Measurements from ENCODE around the gene NAIF1.
"Not testable (repeated sequence)": the region's sequence is repeated elsewhere in the genome, so short reads cannot be mapped to it uniquely, and the experiment has no call there.

The NAIF1 gene

GRCh38 chr9:128043467-128043868 lies 23.7 kb downstream of the NAIF1 start:
- Mint-ChIP-seq H3K4me3 (no peak overlapping the region), H3K27ac (no peak overlapping the region), H3K4me1 (peaks cover 15% of the 10 kb centered on the region), H3K9me3 (no peaks in the 10 kb centered on the region), H3K27me3 (no peaks in the 10 kb centered on the region)
- DNase-seq, result no peak
- ATAC-seq, result no peak

- Mint-ChIP-seq H3K27ac (peak overlapping the region in 1 of 2 donors; percentile 68), H3K4me3 (no peak overlapping the region), H3K9me3 (no peaks in the 10 kb centered on the region), H3K4me1 (peaks cover 15% of the 10 kb centered on the region), H3K27me3 (no peaks in the 10 kb centered on the region)
- DNase-seq (no peak), ATAC-seq (no peak)
These were observed 25.1 kb downstream of the NAIF1 start for GRCh38 chr9:128042043-128042442.

- H3K4me1 Mint-ChIP-seq, result peaks cover 15% of the 10 kb centered on the region
- not testable (repeated sequence) for H3K9me3 Mint-ChIP-seq, H3K27ac Mint-ChIP-seq
These were observed 26.3 kb downstream of the NAIF1 start for GRCh38 chr9:128040783-128041182.

DNA sequence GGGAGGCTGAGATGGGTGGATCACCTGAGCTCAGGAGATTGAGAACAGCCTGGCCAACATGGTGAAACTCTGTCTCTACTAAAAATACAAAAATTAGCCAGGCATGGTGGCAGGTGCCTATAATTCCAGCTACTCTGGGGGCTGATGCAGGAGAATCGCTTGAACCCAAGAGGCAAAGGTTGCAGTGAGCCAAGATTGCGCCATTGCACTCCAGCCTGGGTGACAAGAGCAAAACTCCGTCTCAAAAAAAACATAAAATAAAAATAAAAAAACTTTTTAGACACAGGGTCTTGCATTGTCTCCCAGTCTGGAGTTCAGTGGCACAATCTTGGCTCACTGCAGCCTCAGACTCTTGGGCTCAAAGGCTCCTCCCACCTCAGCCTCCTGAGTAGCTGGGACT lies 30.6 kb downstream of the NAIF1 start:
- not testable (repeated sequence) for H3K4me3 Mint-ChIP-seq, DNase-seq, H3K9me3 Mint-ChIP-seq, ATAC-seq, H3K27me3 Mint-ChIP-seq, H3K27ac Mint-ChIP-seq
- H3K4me1 Mint-ChIP-seq, result peaks cover 40% of the 10 kb centered on the region

More at GRCh38 chr9:128040783-128041182, 26.3 kb downstream of the NAIF1 start:
- H3K27me3 Mint-ChIP-seq, DNase-seq, H3K4me3 Mint-ChIP-seq, ATAC-seq: not testable (repeated sequence)

- peak overlapping the region; percentile 22 to 59 for H3K4me3 Mint-ChIP-seq
- H3K27ac Mint-ChIP-seq, result peak overlapping the region; percentile 46 to 59
- peaks cover 47% of the 10 kb centered on the region for H3K4me1 Mint-ChIP-seq
- peak; percentile 72 to 75 for DNase-seq
- ATAC-seq, result peak; percentile 71
- no peaks in the 10 kb centered on the region for H3K9me3 Mint-ChIP-seq
- H3K27me3 Mint-ChIP-seq, result no peaks in the 10 kb centered on the region
These were observed 32.1 kb downstream of the NAIF1 start for GRCh38 chr9:128034821-128035652.

- no peak for DNase-seq
- Mint-ChIP-seq H3K4me1 (peaks cover 59% of the 10 kb centered on the region), H3K4me3 (peak overlapping the region in 1 of 2 donors; percentile 30), H3K9me3 (no peaks in the 10 kb centered on the region), H3K27ac (peak overlapping the region in 1 of 2 donors; percentile 93), H3K27me3 (no peaks in the 10 kb centered on the region)
- ATAC-seq, result no peak
These were observed 33.5 kb downstream of the NAIF1 start for GRCh38 chr9:128033609-128034008.

- ATAC-seq, result no peak
- peak overlapping the region; percentile 84 to 98 for H3K27ac Mint-ChIP-seq
- DNase-seq, result no peak
- H3K4me1 Mint-ChIP-seq, result peaks cover 93% of the 10 kb centered on the region
- H3K4me3 Mint-ChIP-seq, result peak overlapping the region; percentile 42 to 59
- no peaks in the 10 kb centered on the region for H3K27me3 Mint-ChIP-seq
- H3K9me3 Mint-ChIP-seq, result no peaks in the 10 kb centered on the region
These were observed 39.4 kb downstream of the NAIF1 start for GRCh38 chr9:128027705-128028104.

DNA sequence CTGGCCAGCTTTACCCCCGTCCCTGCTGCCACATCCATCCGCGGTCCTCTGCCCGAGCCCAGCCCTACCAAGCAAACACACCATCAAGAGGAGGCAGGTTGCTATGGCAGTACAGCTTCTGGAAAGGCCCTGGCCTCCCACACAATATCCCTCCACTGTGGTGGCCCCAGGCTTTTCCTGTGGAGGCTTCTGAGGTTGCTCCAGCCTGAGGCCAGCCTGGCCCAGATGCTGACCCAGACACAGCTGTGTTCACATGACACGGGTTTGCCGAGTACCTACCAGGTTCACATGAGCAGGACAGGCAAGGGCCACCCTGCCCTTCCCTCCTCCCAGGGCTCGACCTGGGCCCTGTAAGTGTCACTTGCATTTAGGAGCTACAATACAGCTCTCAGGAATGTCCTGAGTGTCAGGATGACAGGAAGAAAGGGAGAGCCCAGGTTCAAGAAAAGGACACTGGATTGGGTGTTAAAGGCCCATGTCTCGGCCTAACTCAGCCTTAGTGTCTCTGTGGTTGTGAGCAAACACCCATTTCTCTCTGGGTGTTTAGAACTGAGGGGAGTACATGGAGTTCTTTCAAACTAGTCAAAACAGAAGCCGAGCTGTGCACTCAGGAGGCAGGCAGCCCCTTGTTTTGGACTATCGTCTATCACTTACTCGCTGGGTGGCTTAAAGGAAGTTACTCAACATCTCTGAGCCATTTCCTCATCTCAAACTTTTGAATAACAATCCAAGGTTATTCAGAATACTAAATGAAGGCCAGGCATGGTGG lies 40.2 kb downstream of the NAIF1 start:
- Mint-ChIP-seq H3K4me3 (peak overlapping the region; percentile 79), H3K9me3 (no peaks in the 10 kb centered on the region), H3K27ac (peak overlapping the region; percentile 98 to 99), H3K27me3 (no peaks in the 10 kb centered on the region), H3K4me1 (peaks cover 96% of the 10 kb centered on the region)
- DNase-seq (peak; percentile 68 to 73), ATAC-seq (peak; percentile 61)

- H3K27me3 Mint-ChIP-seq, result no peaks in the 10 kb centered on the region
- DNase-seq (peak; percentile 76 to 85), ATAC-seq (peak; percentile 85)
- peak overlapping the region; percentile 79 for H3K4me3 Mint-ChIP-seq
- H3K27ac Mint-ChIP-seq, result peak overlapping the region; percentile 98 to 99
- no peaks in the 10 kb centered on the region for H3K9me3 Mint-ChIP-seq
- peaks cover 96% of the 10 kb centered on the region for H3K4me1 Mint-ChIP-seq
These were observed 40.8 kb downstream of the NAIF1 start for GRCh38 chr9:128026255-128026772.

- ATAC-seq (no peak), DNase-seq (no peak)
- H3K4me3 Mint-ChIP-seq, result peak overlapping the region; percentile 79
- H3K27me3 Mint-ChIP-seq, result no peaks in the 10 kb centered on the region
- peaks cover 96% of the 10 kb centered on the region for H3K4me1 Mint-ChIP-seq
- H3K27ac Mint-ChIP-seq, result peak overlapping the region; percentile 98 to 99
- no peaks in the 10 kb centered on the region for H3K9me3 Mint-ChIP-seq
These were observed 41.4 kb downstream of the NAIF1 start for GRCh38 chr9:128025736-128026135.

- peak overlapping the region; percentile 52 to 99 for H3K27ac Mint-ChIP-seq
- DNase-seq, result no peak
- no peaks in the 10 kb centered on the region for H3K27me3 Mint-ChIP-seq
- H3K9me3 Mint-ChIP-seq, result no peaks in the 10 kb centered on the region
- peak overlapping the region; percentile 79 for H3K4me3 Mint-ChIP-seq
- ATAC-seq, result no peak
- peaks cover 91% of the 10 kb centered on the region for H3K4me1 Mint-ChIP-seq
These were observed 42.3 kb downstream of the NAIF1 start for GRCh38 chr9:128024761-128025308.

DNA sequence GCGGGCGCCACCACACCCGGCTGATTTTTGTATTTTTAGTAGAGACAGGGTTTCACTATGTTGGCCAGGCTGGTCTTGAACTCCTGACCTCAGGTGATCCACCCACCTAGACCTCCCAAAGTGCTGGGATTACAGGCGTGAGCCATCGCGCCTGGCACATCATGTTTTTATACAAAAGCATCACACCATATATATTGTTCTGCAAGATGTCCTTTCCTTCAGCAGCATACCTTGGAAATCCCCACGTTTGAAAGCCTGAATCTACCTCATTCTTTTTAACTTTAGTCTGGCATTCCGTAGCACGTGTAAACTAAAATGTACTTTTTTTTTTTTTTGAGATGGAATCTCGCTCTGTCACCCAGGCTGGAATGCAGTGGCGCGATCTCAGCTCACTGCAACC lies 43.4 kb downstream of the NAIF1 start:
- H3K27ac Mint-ChIP-seq, H3K27me3 Mint-ChIP-seq, DNase-seq, ATAC-seq, H3K9me3 Mint-ChIP-seq: not testable (repeated sequence)
- Mint-ChIP-seq H3K4me3 (peak overlapping the region; percentile 4 to 53), H3K4me1 (peaks cover 81% of the 10 kb centered on the region)

- peaks cover 73% of the 10 kb centered on the region for H3K4me1 Mint-ChIP-seq
- no peak for DNase-seq
- H3K27ac Mint-ChIP-seq, result peak overlapping the region in 1 of 2 donors; percentile 49
- no peak for ATAC-seq
- H3K4me3 Mint-ChIP-seq, result peak overlapping the region in 1 of 2 donors; percentile 5
- H3K27me3 Mint-ChIP-seq, result no peaks in the 10 kb centered on the region
- no peaks in the 10 kb centered on the region for H3K9me3 Mint-ChIP-seq
These were observed 44.2 kb downstream of the NAIF1 start for GRCh38 chr9:128022886-128023285.

DNA sequence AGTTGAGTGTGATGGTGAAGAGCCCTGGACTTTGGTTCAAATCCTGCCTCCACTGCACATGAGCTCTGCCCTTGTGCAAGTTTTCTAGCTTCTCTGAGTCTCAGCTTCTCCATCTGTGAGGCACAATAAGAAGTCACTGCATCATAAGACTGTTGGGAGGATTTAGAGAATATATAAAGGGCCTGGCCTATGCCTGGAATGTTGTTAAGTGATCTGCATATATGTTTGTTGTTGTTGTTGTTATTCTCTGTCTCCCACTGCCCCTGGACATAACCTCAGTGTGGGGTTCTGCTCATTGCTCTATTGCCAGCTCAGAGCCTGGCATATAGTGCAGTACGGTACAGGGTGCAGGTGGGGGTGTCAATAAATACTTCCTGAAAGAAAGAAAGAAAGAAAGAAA lies 46.0 kb downstream of the NAIF1 start:
- H3K4me3 Mint-ChIP-seq, result no peak overlapping the region
- no peak for ATAC-seq
- H3K4me1 Mint-ChIP-seq, result peaks cover 58% of the 10 kb centered on the region
- no peak for DNase-seq
- no peaks in the 10 kb centered on the region for H3K9me3 Mint-ChIP-seq
- no peaks in the 10 kb centered on the region for H3K27me3 Mint-ChIP-seq
- peak overlapping the region in 1 of 2 donors; percentile 63 for H3K27ac Mint-ChIP-seq

DNA sequence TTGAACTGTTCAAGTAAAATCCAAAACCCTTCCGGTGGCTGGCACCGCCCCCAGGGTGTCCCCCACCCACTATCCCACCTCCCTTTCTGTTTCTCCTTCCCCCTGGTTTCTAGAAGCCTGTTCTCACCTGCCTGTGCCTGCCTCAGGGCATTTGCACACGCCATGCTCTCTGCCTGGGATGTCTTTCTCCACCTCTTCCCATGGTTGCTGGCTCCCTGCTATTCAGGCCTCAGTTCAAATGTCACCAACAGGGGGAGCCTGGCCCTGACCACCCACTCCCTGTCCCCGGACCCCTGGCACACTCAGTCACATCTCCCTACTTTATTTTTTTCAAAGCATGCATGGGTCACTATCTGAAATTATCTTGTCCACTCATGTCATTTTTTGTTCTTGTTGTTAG lies 46.4 kb downstream of the NAIF1 start:
- no peak overlapping the region for H3K4me3 Mint-ChIP-seq
- no peak for DNase-seq

More for the DNA sequence above, 46.4 kb downstream of the NAIF1 start:
- no peaks in the 10 kb centered on the region for H3K27me3 Mint-ChIP-seq
- H3K4me1 Mint-ChIP-seq, result peaks cover 58% of the 10 kb centered on the region
- no peak for ATAC-seq
- no peak overlapping the region for H3K27ac Mint-ChIP-seq
- no peaks in the 10 kb centered on the region for H3K9me3 Mint-ChIP-seq
